SU-DHL-6 (cell line): Measurements from ENCODE around the gene RAE1.

Source experiments
- H2AFZ ChIP-seq: fragments of 200-600 bp; sonication (generic); 2 replicates; pipeline ENCODE4 v1.6.1; 2014; ENCODE audit warnings: low read depth, mild to moderate bottlenecking, moderate library complexity, mixed read lengths, antibody characterized with exemption, low read length; ENCODE audit not compliant: severe bottlenecking
- H3F3A ChIP-seq: fragments of 200-600 bp; shearing (Covaris generic); 2 replicates; pipeline ENCODE4 v1.6.0; 2016; ENCODE audit warnings: antibody characterized with exemption, mild to moderate bottlenecking; ENCODE audit not compliant: insufficient read depth
- H3K27ac ChIP-seq: fragments of 200-600 bp; sonication (generic); 2 replicates; pipeline ENCODE4 v1.5.1; 2016; ENCODE audit warnings: low read depth, mild to moderate bottlenecking, low read length, moderate library complexity, mixed read lengths
- H3K27me3 ChIP-seq: fragments of 200-600 bp; sonication (generic), shearing (Covaris generic); 2 replicates; pipeline ENCODE4 v1.6.0; 2014; ENCODE audit warnings: mild to moderate bottlenecking, low read length
- H3K36me3 ChIP-seq: fragments of 200-600 bp; sonication (generic); 2 replicates; pipeline ENCODE4 v1.6.1; 2014; ENCODE audit warnings: mild to moderate bottlenecking, low read length, mixed read lengths
- H3K4me2 ChIP-seq: fragments of 300-600, 200-600 bp; shearing (Covaris generic), sonication (generic); 2 replicates; pipeline ENCODE4 v1.6.0; 2014; ENCODE audit warnings: low read length, low read depth, mild to moderate bottlenecking; ENCODE audit not compliant: poor library complexity, severe bottlenecking
- H3K4me3 ChIP-seq: fragments of 200-600 bp; sonication (generic); 2 replicates; pipeline ENCODE4 v1.5.1; 2014; ENCODE audit warnings: antibody characterized with exemption, low read length, mild to moderate bottlenecking, mixed read lengths; ENCODE audit not compliant: insufficient read depth, poor library complexity, severe bottlenecking
- H3K79me2 ChIP-seq: fragments of 200-600 bp; sonication (generic); 2 replicates; pipeline ENCODE4 v1.6.1; 2014; ENCODE audit warnings: mild to moderate bottlenecking, low read length, moderate library complexity; ENCODE audit not compliant: insufficient read depth
- H3K9ac ChIP-seq: fragments of 200-600 bp; sonication (generic); 2 replicates; pipeline ENCODE4 v1.7.0; 2014; ENCODE audit warnings: mild to moderate bottlenecking, low read length
- H3K9me2 ChIP-seq: fragments of 200-600 bp; sonication (generic); replicated peaks from 2 replicates; pipeline ENCODE4 v1.6.1; 2014; ENCODE audit warnings: low read length; ENCODE audit not compliant: insufficient read depth
- H3K9me3 ChIP-seq: fragments of 200-600 bp; sonication (generic); 2 replicates; pipeline ENCODE4 v1.6.1; 2014; ENCODE audit warnings: low read length, mixed read lengths; ENCODE audit not compliant: insufficient read depth
- H4K20me1 ChIP-seq: fragments of 200-600 bp; sonication (generic); 2 replicates; pipeline ENCODE4 v1.6.1; 2014; ENCODE audit warnings: low read depth, mild to moderate bottlenecking, antibody characterized with exemption, low read length, moderate library complexity, mixed read lengths
- EZH2phosphoT487 ChIP-seq: fragments of 200-600 bp; sonication (generic), shearing (Covaris generic); conservative IDR thresholded peaks from 2 replicates; pipeline ENCODE4 v1.6.1; 2018; ENCODE audit warnings: mild to moderate bottlenecking, antibody characterized with exemption, low read length, moderate library complexity, mixed read lengths
- TF ChIP-seq, protein P1 (sequence below): fragments of 200-600 bp; sonication (generic); IDR thresholded peaks from one replicate; pipeline ENCODE4 v1.5.1; 2017; ENCODE audit warnings: antibody characterized with exemption, mild to moderate bottlenecking, low read length, moderate library complexity; ENCODE audit not compliant: insufficient read depth, poor library complexity, severe bottlenecking

Gene RAE1

DNA sequence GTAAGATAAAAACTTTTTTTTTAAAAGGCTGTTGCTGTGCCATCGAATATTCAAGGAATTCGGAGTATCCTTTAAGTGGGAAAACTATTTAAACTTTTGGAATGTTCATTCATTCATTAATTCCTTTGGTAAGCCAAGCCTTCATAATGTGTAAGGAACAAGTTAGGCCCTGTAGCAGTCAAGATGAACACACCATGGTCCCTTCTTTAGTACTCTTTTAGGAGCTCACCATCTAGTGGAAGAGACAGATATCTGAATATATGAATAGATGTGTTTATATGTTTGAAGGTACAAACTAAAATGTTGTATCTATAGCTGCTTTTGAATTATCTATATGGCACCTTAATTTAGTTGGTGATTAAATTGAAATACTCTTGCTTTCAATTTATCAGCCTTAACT lies 15.7 kb upstream of the RAE1 start:
- H3K27ac ChIP-seq = no peak overlapping the region
- no peaks in the 10 kb centered on the region for H3K36me3 ChIP-seq
- TF ChIP-seq EZH2phosphoT487 = no peak
- TF ChIP-seq, protein P1, sequence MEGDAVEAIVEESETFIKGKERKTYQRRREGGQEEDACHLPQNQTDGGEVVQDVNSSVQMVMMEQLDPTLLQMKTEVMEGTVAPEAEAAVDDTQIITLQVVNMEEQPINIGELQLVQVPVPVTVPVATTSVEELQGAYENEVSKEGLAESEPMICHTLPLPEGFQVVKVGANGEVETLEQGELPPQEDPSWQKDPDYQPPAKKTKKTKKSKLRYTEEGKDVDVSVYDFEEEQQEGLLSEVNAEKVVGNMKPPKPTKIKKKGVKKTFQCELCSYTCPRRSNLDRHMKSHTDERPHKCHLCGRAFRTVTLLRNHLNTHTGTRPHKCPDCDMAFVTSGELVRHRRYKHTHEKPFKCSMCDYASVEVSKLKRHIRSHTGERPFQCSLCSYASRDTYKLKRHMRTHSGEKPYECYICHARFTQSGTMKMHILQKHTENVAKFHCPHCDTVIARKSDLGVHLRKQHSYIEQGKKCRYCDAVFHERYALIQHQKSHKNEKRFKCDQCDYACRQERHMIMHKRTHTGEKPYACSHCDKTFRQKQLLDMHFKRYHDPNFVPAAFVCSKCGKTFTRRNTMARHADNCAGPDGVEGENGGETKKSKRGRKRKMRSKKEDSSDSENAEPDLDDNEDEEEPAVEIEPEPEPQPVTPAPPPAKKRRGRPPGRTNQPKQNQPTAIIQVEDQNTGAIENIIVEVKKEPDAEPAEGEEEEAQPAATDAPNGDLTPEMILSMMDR = no peak
- H3K79me2 ChIP-seq = no peaks in the 10 kb centered on the region
- H3K27me3 ChIP-seq = no peaks in the 10 kb centered on the region
- H3K9ac ChIP-seq = no peak overlapping the region
- no peaks in the 10 kb centered on the region for H3K9me2 ChIP-seq
- no peak overlapping the region for H3K4me2 ChIP-seq
- peaks cover 8% of the 10 kb centered on the region; the same call in 1 of the 2 replicates for H3F3A ChIP-seq
- H3K9me3 ChIP-seq = no peaks in the 10 kb centered on the region
- no peak overlapping the region for H2AFZ ChIP-seq
- H3K4me3 ChIP-seq = no peak overlapping the region
- H4K20me1 ChIP-seq = no peaks in the 10 kb centered on the region

DNA sequence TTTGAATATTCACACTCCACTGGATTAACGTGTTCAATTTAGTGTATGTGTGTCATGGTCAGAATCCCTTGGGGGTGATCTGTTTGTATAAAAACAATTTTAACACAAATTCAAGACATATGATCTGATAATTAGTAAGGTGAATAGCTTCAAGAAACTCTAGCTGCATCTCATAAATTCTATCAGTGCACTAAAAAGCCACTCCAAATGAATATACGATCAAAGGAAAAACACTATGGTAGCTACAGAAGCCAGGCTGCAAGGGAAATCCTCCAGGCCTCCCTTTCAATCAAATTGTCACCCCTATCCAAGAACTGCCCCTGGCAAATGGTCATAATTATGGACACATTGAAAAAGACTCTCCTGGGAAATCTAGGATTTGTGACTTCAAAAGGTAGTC lies 9.4 kb upstream of the RAE1 start:
- H3K27me3 ChIP-seq = no peaks in the 10 kb centered on the region
- no peaks in the 10 kb centered on the region for H3F3A ChIP-seq
- H3K4me3 ChIP-seq = no peak overlapping the region
- no peak overlapping the region for H3K9ac ChIP-seq
- H3K4me2 ChIP-seq = no peak overlapping the region
- H3K36me3 ChIP-seq = no peaks in the 10 kb centered on the region
- no peaks in the 10 kb centered on the region for H3K9me2 ChIP-seq
- no peaks in the 10 kb centered on the region for H3K79me2 ChIP-seq
- no peaks in the 10 kb centered on the region for H3K9me3 ChIP-seq
- no peaks in the 10 kb centered on the region for H4K20me1 ChIP-seq
- no peak overlapping the region for H2AFZ ChIP-seq
- TF ChIP-seq, protein P1 = no peak
- no peak for TF ChIP-seq EZH2phosphoT487
- H3K27ac ChIP-seq = no peak overlapping the region

DNA sequence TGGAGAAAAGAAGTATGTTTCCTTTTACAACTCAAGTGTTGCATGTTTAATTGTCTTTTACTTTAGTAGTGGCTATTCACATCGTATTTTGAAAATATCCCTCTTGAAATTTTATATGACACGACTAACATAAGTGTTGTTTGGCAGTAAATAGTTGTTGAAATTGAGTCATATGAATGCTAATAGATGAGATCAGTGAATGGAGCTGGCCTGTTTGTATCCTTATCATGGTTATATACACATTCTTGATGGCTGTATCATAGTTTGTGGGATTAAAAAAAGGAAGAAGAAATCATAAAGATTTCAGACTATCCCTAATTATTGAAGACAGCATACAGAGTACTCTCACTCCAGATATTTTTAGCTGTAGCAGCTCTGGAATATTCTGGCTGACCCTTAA lies 8.2 kb upstream of the RAE1 start:
- H3F3A ChIP-seq = no peaks in the 10 kb centered on the region
- H3K9me3 ChIP-seq = no peaks in the 10 kb centered on the region
- no peak overlapping the region for H3K4me3 ChIP-seq
- H3K79me2 ChIP-seq = no peaks in the 10 kb centered on the region
- TF ChIP-seq, protein P1 = no peak
- no peak for TF ChIP-seq EZH2phosphoT487
- no peaks in the 10 kb centered on the region for H3K9me2 ChIP-seq
- no peaks in the 10 kb centered on the region for H3K36me3 ChIP-seq
- H3K4me2 ChIP-seq = no peak overlapping the region
- no peaks in the 10 kb centered on the region for H4K20me1 ChIP-seq
- no peaks in the 10 kb centered on the region for H3K27me3 ChIP-seq
- H3K9ac ChIP-seq = no peak overlapping the region
- no peak overlapping the region for H2AFZ ChIP-seq
- no peak overlapping the region for H3K27ac ChIP-seq
